ENCODE data around the gene PLA2G2C.

Gene PLA2G2C

DNA sequence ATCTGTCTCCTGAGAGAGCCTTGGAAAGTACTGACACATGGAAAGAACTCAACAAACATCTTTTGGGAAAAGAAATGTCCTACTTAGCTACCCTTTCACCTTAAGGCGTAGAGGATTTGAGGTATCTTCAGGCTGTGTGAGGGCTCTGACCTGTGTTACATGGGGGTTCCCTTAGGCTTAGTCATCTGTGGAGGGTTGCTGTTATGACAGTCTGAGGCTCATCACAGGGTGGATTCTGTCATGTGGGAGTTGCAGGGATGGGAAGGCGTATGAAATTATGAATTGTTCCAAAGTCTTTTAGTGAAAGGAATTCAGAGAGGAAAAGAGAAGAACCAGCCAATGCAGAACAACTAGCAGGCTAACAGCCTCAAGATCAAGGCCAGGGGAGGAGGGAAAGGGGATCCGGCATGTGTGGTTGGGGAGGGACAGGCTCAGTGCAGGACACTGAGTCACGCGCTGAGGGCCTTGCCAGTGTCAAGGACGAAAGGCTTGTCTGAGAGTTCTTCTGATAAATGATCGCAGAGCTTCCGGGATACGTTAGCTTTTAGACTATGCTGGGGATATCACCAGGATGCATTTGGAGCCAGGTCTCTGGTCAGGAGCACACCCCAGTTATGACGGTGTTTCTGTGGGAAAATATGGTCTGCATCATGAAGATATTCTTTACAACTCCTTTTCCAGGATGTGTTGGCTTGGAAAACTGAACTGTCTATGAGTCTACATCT lies 24.6 kb upstream of the PLA2G2C start:
- in situ Hi-C loops (cut with MboI; ENCODE audit: low sequenced_read_pairs) = loop anchor here (25.0 kb wide), 1 partner anchor 276 kb away; the partner anchor contains the start of gene CAMK2N1

DNA sequence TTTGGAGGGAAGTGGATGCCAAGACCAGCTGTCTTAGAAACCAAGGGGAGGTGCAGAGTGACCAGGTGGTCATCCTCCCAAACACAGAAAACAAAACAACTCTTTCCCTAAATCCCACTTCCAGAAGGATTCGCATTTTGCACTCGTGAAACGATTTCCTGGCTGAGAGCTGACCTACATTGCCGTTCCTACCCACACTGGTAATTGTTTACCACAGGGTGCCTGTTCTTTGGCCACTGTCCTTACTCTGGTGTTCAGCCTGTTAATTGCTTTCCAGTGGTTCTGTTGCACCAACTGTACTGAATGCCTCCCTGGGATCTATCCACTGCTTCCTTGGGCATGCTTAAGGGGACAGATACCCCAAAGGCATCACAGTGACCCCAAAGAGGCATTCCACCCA lies 23.2 kb upstream of the PLA2G2C start:
- in situ Hi-C loops (cut with MboI; ENCODE audit: low sequenced_read_pairs) = loop anchor here (25.0 kb wide), 1 partner anchor 278 kb away; the partner anchor contains the start of gene CAMK2N1

DNA sequence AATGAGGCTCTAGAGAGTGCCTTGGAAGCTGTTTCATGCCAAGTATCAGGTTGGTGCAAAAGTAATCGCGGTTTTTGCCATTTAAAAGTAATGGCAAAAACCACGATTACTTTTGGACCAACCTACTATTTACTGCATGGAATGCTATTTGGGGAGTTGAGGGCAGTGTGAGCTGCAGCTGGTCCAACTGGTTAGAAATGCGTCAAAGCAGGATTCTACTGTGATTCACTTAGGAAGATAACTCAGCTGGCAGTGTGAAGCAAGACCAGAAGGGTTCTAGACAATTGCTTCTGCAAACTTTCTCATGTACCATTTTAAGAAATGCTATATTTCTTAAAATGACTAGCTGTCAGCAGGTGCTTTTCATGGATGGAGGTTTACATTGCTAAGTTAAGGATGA lies 21.2 kb upstream of the PLA2G2C start:
- in situ Hi-C loops (cut with MboI; ENCODE audit: low sequenced_read_pairs) = loop anchor here (25.0 kb wide), 1 partner anchor 280 kb away; the partner anchor contains the start of gene CAMK2N1

DNA sequence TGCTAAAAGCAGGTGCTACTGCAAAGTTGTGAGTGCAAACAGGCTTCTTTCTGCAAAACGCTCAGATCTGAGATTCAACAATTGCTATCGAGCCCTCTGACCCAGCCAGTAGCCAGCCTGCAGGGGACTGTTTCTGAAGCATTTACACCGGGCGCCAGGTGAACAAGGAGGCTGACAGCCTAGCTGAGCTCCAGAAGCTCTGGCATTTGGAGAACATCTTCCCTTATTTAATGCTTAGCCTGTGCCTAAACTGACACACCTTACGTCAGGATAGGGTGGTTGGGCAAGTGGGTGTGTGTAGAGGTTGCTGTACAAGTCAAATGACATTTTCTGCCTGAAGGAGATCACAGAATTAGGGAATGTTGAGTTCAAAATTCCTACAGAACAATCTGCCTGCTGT lies 15.8 kb upstream of the PLA2G2C start:
- in situ Hi-C loops (cut with MboI; ENCODE audit: low sequenced_read_pairs) = loop anchor here (25.0 kb wide), 1 partner anchor 285 kb away; the partner anchor contains the start of gene CAMK2N1

DNA sequence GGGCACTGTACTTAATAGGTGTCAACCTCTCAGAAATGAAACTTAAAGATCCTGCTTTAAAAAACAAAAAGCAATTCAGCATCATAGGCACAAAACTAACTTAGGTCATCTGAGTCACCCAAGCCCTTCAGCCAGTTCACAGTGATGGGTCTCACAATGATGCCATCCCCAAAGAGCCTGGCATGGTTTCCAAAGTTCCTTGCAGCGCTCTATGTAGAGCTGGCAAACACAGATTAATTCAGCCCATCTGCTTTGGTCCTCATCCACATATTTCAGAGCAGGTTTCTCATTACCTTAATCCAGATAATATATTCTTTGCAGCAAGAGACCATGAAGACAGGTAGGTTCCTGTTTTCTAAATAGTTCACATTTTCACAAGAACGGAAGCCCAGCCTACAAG lies 14.6 kb upstream of the PLA2G2C start:
- in situ Hi-C loops (cut with MboI; ENCODE audit: low sequenced_read_pairs) = loop anchor here (25.0 kb wide), 1 partner anchor 286 kb away; the partner anchor contains the start of gene CAMK2N1

DNA sequence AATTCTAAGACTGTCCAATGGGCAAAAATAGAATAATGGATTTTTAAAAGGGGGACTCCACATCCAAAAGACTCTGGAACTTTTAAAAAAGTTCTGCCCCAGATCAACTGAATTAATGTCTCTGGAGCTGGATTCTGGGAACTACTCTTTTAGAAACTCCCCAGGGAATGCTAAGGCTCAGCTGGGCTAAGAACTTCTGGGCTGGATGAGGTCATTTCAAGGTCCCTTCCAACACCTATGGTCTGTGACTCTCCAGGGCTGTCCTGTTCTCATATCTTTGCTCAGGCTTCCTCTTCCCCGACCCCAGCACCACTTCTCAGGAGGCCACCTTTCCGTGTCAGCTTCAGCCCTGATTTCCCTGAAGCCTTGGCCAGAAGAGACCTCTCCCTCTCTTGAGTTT lies 13.5 kb upstream of the PLA2G2C start:
- in situ Hi-C loops (cut with MboI; ENCODE audit: low sequenced_read_pairs) = loop anchor here (25.0 kb wide), 1 partner anchor 287 kb away; the partner anchor contains the start of gene CAMK2N1

DNA sequence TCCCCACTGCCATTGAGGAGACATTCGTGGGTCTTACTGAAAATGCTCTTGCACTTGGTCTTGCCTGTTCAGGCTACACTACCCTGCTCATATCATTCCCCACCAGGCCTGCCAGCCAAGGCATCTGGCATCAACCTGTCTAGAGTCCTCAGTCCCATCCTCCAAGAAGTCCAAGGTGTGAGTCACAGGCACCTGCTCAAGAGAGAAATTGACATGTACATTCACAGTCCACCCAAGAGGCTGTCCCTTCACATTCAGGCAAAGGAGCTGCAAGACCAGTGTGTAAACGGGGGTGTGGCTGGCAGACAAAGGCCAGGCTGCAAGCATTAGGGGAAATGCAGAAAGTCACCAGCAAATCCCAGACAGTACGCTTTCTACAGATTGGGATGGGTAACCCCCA lies 13.1 kb upstream of the PLA2G2C start:
- in situ Hi-C loops (cut with MboI; ENCODE audit: low sequenced_read_pairs) = no loop called here

DNA sequence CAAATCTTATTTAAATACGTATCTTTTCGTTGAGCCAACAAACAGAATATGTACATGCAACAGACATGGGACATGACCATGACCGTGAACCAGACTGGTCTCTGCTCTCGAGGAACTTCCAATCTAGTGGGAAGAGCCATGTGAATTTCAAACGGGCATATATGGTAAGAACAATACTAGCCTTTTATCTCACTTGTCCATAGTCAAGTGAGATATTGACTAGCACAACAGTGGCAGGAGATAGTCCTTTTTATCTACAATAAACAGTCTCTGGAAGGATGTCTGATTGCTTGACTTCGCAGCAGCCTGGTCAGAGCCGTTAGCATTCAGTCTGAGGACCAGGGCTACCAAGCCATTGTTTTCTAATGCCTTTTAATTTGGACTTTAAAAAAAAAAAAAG lies 12.6 kb upstream of the PLA2G2C start:
- in situ Hi-C loops (cut with MboI; ENCODE audit: low sequenced_read_pairs) = no loop called here

DNA sequence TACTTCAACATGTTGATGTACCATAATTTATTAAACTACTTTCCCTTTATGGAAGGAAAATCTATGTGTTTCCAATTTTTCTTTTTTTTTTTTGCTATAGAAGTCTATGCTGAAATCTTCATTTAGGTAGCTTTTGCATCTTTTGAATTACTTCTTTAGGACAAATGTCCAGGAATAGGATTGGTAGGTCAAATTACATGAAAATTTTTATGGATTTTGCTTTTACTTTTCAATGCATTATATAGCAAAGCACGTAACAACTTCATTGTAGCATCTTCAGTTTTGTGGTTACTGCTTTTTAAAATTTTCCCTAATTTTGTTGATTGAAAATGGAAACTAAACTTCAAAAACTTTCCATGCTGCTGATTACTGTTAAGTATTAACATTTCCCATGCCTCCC lies 12.0 kb upstream of the PLA2G2C start:
- in situ Hi-C loops (cut with MboI; ENCODE audit: low sequenced_read_pairs) = no loop called here

DNA sequence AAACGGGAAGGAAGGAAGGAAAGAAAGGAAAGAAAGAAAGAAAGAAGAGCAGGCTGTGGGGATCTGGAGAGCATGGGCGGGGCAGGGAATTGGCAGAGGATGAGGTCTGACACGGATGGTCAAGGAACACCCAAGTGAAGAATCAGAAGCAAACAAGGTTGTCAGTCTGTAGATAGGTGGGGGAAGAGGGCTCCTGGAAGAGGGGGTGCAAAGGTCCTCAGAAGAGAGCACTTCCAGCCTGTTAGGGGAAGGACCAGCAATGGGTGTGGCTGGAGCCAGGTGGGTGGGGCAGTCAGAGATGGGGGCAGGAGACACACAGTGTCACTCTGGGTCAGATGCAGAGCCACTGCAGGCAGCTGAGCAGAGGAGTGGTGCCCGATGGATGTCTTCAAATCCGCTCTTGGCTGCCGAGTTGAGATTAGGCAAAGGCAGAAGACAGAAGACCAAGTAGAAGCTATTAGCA lies 11.0 kb upstream of the PLA2G2C start:
- in situ Hi-C loops (cut with MboI; ENCODE audit: low sequenced_read_pairs) = no loop called here

DNA sequence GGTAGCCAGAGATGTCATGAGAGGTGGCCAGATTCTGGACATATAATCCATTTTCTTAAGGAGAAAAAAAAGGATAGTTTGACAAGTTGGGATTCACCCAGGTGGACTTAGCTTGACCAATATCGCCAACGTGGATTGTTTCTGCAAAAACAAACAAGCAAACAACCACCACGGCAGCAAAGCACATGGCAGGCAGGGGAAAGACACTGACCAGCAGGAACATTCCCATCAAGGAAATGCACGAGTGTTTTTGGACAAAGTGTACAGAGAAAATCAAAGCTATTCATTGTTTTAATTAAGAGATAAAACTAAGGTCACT lies 9.1 kb upstream of the PLA2G2C start:
- in situ Hi-C loops (cut with MboI; ENCODE audit: low sequenced_read_pairs) = no loop called here

DNA sequence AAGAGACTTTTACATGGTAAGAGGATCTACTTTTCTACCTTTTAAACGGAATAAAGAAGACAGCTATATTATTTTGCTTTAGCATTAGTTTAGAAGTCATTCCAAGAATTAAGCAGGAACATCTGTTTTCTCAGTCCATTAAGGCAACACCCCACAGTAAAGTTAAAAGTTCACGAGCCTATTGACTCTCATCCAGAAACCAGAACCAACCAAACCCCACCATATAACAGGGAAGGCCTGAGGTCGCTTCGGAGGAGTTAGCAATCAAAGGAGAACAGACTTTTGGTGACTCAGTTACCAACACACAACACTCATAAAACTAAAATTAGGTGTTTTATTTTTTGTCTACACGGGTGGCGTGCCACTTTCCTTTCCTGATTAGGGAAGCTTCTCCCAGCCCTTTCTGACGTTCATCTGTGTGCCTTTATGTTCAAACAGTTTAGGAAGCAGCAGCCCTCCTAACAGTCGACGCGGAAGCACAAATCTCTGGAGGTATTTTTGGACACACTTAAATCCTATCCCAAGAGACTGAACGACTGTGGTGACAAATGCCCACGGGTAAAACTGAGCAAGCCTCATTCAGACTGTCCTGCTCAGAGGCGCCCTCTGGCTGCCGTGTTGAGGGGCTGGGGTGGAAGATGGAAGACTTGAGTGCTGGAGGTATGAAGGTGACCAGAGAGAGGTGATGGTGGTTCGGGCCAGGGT lies 8.6 kb upstream of the PLA2G2C start:
- in situ Hi-C loops (cut with MboI; ENCODE audit: low sequenced_read_pairs) = no loop called here

DNA sequence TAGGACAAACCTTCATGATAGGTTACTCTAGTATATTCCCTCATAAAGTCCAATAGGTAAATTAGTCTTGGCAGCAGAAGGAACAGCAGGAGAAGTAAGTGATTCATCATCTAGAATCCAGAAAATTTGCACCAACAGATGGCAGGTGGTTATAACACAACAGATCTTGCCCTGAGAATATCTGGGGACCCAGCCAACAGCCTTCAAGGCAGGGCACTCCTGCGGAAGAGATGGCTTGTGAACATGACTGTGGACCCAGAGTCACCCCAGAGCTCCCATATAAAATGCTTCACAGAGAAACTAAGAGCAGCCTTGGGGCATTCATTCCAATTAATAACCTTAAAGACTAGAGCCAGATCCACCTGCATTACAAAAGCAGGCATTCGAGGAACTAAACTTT lies 7.9 kb upstream of the PLA2G2C start:
- in situ Hi-C loops (cut with MboI; ENCODE audit: low sequenced_read_pairs) = no loop called here

DNA sequence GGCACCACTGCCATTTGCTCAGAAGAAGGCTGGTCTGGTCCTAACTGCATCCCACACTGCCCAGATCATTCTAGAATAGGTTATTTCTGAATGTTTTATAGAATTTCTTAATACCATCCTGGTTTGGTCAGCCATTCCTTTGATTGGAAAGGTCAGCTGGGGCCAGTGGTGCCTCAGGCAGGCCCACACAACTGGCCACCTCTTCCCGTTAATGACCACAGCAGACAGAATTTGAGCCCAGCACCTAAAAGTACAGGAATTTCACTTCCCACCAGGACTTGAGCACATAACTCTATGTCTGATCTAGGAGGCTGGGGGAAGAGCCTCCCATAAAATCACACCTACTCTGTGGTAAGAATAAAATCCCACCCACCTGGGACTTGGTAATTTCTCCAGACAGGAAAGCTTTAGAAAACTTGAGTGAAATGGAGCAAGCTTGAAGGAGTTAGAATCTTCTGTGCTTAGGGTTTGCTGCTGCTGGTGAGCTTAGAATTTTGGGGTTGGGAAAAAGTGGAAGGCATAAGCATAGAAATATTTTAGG lies 6.6 kb upstream of the PLA2G2C start:
- in situ Hi-C loops (cut with MboI; ENCODE audit: low sequenced_read_pairs) = no loop called here

DNA sequence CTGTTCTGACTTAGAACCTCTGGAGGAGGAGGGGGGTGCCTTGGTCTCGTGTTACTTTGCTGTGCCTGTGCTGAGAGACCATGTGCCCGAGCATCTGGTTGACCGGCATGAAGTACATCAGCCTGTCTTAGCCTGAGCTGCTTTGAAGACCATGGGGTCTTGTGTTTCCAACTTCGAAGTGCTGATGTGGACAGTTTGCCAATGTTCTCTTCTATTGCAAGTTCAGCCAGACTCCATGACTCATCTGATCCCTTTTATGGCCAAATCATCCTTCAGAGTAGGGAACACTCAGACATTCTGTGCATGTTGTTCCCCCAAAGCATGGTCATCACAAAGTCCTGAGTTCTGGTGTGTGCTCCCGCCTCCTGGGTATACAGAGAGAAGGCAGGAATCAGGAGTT lies 6.0 kb upstream of the PLA2G2C start:
- in situ Hi-C loops (cut with MboI; ENCODE audit: low sequenced_read_pairs) = no loop called here

DNA sequence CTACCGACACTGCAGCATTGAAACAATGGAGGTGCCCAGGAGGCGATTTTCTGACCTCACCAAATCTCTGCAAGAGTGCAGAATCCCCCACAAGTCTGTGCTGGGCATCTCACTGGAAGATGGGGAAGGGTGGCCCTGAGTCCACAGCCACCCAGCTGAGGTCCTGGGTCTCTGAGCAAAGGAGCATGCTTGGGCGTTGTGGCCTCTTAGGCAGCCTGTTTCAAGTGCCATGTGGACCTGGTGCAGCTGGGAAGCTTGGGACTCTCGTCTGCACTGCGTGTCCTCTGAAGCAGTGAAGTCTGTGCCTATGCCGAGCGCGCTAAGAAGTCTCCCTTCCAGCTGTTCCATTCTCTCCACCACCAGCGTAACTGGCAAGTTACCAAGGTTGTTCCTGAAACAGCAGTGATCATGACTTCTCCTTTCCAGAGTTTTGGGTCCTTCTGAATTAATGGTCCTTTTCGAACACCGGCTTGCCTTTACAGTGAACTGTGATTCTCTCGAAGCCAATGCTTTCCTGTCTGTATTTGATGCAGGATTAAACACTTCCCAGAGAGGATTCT lies 5.0 kb upstream of the PLA2G2C start:
- in situ Hi-C loops (cut with MboI; ENCODE audit: low sequenced_read_pairs) = no loop called here

DNA sequence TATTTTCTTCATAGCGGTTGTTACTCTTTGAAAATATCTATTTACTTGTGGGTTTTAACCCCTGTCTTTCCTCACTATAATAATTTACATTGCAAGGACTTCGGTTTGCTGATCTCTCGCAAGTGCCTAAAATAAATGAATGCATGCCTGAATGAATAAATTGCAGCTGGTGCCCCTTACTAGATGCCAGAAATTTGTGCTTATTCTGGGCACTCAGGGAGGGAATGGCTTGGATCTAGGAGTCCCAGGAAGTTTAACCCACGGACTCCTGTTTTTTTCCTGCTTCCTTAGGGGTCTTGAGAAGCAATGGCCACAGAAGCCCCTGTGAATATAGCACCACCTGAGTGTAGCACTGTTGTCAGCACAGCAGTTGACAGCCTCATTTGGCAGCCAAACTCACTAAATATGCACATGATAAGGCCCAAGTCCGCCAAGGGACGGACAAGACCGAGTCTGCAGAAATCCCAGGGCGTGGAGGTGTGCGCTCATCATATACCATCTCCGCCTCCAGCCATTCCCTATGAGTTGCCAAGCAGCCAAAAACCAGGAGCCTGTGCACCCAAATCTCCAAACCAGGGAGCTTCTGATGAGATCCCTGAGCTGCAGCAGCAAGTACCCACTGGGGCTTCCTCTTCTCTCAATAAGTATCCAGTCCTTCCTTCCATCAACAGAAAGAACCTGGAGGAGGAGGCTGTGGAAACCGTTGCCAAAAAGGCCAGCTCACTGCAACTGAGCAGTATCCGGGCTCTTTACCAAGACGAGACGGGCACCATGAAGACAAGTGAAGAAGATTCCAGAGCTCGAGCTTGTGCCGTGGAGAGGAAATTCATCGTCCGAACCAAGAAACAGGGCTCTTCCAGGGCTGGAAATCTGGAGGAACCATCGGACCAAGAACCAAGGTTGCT lies 4.2 kb upstream of the PLA2G2C start:
- in situ Hi-C loops (cut with MboI; ENCODE audit: low sequenced_read_pairs) = no loop called here

DNA sequence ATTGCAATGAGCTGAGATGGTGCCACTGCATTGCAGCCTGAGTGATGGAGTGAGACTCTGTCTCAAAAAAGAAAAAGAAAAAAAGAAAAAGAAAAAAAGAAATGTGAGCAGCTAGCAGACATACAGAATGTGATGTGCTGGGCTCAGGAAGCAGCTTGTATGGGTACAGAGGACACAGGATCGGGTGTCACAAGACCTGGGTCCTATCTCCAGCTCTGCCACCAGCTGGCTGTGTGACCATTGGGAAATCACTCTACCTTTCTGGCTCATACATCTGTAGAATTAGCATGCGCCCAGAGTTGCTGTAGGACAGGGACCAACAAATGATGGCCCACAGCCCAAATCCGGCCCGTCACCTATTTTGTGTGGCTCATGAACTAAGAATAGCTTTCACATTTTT lies 3.3 kb upstream of the PLA2G2C start:
- in situ Hi-C loops (cut with MboI; ENCODE audit: low sequenced_read_pairs) = no loop called here

DNA sequence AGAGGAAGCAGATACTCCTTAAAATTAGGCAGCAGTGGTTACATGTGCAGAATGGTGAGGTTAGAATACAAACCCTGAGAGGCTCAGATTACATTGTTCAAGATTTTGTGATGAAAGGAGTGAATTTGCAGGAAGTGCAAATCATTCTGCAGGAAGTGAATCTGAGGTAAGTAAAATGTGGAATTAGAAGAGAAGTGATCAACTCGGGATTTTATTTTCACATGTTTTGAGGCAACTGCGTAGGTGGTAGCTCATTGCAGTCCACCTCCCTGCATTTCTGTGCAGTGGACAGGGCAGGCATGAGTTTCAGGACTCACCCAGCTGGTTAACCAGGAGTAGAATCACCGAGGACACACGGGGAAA lies 2.1 kb upstream of the PLA2G2C start:
- in situ Hi-C loops (cut with MboI; ENCODE audit: low sequenced_read_pairs) = no loop called here

DNA sequence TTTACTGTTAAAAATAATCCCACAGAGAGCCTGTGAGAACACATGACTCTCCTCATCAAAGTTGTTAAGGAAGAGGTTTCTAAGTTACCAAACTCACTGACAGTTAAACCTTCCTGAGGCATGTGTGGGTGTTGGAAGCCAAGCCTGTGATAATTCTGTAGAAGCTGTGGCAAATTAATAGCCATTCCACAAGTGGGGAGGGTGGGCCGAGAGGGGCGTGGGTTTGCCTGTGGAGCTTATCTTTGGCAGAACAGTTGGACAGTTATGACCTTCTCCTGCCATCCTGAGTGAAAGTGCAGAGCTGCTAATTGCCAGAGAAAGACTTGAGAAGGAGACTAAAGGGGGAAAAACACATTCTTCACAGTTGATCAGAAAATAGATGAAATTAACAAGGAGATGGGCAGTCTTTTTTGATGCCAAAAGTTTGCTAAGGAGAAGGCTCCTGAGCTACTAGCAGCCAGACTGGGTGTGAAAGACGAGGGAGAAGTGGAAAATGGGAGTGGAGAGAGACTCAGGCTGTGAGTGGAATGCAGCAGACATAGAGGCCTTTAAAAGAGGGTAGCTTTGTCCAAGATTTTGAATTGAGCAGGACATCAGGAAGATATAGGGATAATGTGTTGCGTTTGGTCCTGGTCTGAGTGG lies 1.6 kb upstream of the PLA2G2C start:
- in situ Hi-C loops (cut with MboI; ENCODE audit: low sequenced_read_pairs) = no loop called here

Measured in HL-60/S4 treated with retinoic acid at 250 ng/mL for 4 days and 3 days (cell line).